Activated CD8-positive, alpha-beta memory T cell treated with anti-CD3 and anti-CD28 coated beads, Interleukin-2, amount 50 U/mL, for 4 hours (primary cell): ENCODE results near the gene BLVRB.
A peak's percentile ranks its signal among the peaks of the same experiment; 100 is the strongest.
"Not testable (repeated sequence)": the region's sequence is repeated elsewhere in the genome, so short reads cannot be mapped to it uniquely, and the experiment has no call there.

Experiments used
- DNase-seq: peaks from one replicate; pipeline ENCODE4 v3.0.0-alpha.2; 2020

The BLVRB gene

DNA sequence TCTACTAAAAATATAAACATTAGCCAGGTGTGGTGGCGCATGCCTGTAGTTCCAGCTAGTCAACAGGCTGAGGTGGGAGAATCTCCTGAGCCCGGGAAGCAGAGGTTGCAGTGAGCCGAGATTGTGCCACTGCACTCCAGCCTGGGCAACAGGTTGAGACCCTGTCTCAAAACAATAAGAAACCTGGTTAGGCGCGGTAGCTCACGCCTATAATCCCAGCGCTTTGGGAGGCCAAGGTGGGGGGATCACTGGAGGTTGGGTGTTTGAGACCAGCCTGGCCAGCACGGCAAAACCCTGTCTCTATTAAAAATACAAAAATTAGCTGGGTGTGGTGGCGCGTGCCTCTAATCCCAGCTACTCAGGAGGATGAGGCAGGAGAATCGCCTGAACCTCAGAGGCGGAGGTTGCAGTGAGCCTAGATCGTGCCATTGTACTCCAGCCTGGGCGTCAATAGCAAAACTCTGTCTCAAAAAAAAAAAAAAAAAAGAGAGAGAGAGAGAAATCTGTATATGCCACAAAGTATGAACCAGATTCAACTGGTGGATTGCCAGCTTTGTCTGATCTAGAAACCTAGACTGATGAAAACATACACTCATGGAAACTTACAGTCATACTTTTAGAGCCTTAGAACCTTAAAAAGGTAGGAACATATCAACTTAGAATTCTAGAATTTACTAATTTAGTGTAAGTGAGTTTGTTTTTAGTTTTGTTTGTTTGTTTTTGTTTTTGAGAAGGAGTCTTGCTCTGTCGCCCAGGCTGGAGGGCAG is 10.5 kb upstream of the BLVRB start:
- DNase-seq: not testable (repeated sequence)

DNA sequence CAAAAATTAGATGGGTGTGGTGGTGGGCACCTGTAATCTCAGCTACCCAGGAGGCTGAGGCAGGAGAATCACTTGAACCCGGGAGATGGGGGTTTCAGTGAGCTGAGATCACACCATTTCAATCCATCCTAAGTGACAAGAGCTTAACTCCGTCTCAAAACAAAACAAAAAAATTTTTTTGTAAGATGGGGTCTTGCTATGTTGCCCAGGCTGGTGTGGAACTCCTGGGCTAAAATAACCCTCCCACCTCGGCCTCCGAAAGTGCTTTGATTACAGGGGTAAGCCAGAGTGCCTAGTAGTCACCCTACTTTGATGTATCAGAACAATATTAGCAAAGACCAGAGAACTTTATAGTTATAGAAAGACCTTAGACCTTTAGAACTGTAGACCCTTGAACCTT is 9.2 kb upstream of the BLVRB start:
- DNase-seq: no peak

DNA sequence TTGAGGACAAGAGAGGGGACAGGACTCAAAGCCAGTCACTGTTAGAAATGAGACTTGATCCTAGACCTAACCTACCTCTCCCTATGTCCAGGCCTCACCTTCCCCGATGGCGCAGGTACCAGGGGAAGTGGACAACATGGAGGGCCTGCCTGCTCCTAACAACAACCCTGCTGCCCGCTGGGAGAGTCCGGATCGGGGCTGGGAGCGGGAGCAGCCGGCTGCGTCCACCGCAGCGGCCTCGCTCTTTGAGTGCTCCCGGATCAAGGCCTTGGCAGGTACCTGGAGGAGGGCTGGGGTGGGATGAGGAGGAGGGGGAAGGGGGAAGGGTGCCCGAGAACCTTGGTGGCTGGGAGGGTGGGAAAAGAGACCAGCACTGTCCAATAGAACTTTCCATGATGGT is 7.0 kb upstream of the BLVRB start:
- no peak for DNase-seq

DNA sequence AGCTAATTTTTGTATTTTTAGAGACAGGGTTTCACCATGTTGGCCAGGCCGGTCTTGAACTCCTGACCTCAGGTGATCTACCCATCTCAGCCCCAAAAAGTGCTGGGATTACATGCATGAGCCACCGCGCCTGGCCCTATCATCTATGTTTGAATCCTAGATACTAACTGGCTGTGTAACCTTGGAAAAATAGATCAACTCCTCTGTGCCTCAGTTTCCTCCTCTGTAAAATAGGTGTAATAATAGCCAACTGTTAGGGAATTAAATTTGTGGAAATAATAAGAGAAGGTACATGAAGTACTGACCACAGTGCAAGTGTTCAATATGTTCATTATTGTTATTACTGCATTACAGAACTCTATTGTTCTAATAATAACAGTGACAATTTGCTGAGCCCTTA is 5.6 kb upstream of the BLVRB start:
- DNase-seq: no peak

DNA sequence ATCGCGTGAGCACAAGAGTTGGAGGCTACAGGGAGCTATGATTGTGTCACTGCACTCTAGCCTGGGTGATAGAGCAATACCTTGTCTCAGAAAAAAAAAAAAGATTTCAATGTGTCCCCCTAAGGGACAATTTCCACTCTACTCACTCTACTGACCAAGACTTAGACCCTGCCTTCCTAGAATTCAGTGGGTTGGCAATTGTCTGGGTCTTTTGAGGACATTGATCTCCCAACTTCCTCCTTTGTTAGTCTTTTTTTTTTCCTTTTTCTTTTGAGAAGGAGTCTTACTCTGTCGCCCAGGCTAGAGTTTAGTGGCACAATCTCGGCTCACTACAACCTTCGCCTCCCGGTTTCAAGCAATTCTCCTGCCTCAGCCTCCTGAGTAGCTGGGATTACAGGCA is 3.5 kb upstream of the BLVRB start:
- DNase-seq: no peak

DNA sequence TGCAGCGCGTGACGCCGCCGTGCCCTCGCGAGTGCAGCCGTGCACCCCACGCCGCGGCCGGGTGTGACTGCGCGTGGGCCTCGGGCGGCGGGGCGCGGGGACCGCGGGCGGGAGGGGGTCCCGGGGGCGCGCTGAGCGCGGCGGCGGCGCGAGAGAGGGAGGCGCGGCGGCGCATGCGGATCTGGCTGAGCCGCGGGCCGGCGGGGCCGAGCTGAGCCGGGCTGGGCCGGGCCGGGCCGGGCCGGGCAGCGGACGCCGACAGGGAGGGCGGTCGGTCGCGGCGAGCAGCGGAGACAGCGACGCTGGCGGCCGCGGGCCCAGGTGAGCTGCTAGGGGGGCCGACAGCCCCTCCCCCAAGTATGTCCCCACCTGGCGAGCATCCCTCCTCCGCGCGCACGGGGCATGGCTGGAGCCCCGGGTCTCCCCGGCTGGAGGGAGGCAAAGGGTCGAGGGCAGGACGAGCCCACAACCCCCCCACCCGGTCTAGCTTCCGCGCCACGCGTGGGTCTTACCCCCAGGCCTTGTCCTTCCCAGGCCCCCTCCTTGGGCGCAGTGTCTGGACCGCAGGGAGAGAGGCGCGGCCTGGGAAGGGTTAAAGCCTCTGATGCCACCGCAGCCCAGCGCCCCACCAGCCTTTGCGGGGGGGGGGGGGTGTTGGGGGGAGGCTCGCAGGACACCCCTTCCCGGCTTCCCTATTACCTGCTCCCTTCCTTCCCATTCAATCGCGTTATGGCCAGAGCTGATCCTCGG is 1.6 kb upstream of the BLVRB start, which contains the start of gene SPTBN4:
TSS of gene SPTBN4 (plus strand) at position 17 of the 750 bp plus-strand sequence. CDS start 5,621 bp downstream, outside the sequence.
- peak; percentile 32 for DNase-seq

DNA sequence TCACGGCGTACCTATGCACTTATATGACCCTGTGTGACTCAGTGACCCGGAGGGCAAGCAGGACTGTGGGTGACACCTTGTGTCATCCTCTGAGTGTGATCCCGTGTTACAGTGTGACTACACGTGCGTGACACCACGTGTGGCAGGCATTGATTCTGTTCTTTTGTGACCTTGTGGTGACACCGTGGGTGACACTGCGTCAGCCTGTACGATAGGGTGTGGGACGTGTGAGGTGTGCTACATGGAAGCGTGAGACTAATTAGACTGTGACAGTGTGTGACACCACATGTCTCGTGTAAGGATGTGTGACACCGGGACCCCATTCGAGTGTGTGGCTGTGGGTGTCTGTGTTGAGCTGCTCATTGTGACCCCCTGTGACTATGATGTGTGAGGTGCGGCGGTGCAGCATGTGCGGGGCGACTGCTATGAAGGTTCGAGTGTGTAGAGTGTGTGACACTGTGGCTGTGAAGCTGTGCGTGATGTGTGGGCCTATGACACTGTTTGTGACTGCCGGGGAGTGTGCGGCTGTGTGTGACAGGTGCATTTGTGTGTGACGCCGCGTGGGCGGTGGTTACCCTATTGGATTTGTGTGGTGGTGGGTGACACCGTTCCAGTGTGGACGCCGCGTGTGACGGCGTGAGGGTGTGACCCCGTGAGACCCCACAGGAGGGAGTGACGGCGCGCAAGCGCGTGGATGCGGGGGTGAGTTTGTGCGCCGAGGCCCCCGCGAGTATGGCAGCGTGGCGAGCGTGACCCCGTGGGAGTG is 857 bp upstream of the BLVRB start:
- DNase-seq: peak; percentile 75

DNA sequence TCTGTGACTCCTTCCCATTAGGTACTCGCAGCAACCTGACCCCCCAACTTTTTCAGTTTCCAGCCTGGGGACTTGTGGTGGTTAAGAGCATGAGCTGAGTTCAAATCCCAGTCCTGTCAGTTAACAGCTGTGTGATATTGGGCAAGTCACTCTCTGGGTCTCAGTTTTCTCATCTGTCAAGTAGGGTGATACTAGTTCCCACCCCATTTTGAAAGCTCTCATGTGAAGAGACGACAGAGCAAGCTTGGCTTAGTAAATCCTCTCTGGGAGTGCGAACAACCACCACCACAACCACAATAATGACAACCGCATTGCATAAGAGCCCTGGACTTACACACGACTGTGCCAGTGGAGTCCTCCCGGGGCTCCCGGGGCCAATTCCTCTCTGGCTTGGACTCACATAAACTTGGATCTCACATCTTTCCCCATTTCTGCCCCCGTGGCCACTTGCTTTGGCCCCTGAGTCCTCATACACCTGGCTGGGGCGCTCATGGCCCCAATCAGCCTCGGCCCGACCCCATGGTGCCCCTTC is 454 bp downstream of the BLVRB start:
- no peak for DNase-seq

DNA sequence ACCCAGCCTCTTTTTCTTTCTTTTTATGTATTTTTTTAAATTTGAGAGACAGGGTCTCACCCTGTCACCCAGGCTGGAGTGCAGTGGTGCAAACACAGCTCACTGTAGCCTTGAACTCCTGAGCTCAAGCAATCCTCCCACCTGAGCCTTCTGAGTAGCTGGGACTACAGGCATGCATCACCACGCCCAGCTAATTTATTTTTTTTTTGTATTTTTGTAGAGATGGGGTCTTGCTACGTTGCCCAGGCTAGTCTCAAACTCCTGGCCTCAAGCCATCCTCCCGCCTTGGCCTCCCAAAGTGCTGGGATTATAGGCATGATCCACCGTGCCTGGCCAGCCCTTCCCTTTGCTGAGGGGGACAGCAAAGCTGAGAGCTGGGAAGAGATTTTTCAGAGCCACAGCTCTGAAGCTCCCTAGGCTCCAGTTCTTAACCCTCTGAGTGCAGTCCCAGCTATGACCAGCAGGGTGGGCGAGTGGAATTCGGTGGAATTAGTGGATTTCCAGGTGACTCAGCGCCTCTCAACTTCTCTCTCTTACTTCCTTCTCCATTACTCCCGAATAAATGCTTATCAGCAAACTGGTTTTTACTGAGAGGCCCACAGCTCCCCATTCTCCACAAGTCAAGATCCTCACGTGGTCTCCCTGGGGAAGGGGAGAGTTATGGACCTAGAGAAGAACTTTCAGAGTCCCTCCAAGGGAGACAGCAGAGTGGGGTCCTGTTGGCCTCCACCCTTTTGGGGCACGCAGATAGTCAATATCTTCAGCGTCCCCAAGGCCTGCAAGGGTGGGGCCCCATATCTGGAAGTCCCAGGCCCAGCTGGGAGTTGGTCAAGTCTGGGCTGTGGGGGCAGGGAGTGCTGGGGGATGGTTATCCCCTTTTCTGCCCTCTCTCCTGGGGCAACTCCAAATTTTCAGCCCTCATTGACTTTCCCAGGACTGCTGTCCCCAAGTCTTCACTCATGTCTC is 1.2 kb downstream of the BLVRB start:
- peak; percentile 76 for DNase-seq

DNA sequence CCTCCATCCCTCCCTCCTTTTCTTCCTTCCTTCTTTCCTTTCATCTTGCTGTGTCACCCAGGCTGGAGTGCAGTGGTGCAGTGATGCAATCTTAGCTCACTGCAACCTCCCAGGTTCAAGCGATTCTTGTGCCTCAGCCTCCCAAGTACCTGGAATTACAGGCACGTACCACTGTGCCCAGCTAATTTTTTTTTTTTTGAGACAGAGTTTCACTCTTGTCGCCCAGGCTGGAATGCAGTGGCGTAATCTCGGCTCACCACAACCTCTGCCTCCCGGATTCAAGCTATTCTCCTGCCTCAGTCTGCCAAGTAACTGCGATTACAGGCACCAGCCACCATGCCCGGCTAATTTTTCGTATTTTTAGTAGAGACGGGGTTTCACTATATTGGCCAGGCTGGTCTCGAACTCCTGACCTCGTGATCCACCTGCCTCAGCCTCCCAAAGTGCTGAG is 1.9 kb downstream of the BLVRB start:
- not testable (repeated sequence) for DNase-seq

DNA sequence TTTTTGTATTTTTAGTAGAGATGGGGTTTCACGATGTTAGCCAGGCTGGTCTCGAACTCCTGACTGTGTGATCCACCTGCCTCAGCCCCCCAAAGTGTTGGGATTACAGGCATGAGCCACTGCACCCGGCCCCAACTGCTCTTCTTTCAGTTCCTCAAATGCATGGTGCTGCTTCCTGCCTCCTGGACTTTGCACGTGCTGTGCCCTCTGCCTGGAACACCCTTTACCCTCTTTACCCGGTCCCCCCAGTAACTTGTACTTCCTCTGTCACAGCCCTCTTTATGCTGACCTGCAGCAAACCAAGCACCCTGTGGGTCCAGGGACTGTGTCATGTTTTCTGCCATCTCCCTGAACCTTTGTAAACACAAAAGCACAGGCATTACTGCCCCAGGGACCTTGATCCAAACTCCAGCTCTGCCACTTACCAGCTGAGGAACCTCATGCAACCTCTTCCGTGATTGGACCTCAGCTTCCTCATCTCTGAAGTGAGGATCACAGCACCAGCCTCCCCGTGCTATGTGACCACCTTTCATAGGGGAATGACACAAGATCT is 3.8 kb downstream of the BLVRB start:
- no peak for DNase-seq

DNA sequence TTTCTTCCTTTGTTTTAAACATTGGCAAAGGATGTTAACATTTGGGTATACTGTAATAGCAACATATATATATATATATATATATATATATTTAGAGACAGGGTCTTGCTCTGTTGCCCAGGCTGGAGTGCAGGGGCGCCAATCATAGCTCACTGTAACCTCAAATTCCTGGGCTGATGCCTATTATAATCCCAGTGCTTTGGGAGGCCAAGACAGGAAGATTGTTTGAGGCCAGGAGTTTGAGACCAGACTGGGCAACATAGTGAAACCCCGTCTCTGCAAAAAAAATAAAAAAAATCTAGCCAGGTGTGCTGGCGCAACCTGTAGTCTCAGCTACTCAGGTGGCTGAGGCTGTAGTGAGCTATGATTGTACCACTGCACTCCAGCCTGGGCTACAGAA is 5.4 kb downstream of the BLVRB start:
- no peak for DNase-seq

DNA sequence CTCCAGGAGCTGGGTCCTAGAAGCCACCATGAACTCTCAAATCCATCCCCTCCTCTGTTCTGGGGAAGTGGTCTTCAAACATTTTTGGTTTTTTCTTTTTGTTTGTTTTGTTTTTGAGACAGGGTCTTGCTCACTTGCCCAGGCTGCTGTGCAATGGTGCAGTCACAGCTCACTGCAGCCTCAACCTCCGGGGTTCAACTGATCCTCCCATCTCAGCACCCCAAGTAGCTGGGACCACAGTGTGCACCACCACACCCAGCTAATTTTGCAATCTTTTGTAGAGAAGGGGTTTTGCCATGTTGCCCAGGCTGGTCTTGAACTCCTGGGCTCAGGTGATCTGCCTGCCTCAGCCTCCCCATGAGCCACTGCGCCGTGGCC is 7.0 kb downstream of the BLVRB start:
- DNase-seq: no peak

DNA sequence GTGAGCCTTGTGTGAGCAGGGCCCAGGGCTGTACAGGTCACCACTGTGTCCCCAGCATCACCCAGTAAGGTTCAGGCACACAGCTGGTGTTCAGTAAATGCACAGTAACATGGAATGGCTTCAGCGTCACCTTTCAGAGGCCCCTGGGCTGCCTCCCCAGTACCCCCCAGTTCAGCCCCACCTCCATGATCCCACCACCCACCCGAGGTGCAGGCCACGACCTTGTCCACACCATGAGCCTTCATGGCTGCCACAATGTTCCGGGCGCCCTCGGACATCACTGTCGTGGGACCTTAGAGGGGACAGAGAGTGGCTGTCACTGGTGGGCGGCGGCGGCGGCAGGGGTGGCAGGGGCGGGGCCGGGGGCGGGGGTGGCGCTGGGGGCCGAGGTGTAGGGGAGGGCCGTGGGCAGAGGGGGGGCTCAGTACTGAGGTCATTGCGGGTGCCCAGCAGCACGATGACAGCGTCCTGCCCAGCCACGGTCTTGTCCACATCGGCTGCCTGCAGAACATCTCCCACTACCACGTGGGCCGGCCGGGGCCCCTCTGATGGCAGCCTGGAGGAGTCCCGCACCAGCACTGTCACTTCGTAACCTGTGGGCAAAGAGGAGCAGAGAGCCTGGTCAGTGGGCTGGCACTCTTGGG is 7.5 kb downstream of the BLVRB start:
- no peak for DNase-seq

DNA sequence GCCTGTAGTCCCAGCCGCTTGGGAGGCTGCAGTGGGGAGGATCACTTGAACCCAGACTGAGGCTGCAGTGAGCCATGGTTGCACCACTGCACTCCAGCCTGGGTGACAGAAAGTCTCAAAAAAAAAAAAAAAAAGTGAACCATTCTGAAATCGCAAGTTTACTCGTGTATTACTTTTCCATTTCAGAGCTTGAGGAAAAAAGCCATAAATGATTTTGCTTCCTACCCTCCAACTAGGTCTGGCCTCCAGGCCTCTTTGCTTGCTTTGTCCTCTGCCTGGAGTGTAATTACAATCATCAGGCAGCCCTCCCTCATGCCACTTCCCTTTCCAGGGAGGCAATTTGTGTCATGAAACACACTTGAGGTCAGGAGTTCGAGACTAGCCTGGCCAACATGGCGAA is 8.5 kb downstream of the BLVRB start:
- no peak for DNase-seq

DNA sequence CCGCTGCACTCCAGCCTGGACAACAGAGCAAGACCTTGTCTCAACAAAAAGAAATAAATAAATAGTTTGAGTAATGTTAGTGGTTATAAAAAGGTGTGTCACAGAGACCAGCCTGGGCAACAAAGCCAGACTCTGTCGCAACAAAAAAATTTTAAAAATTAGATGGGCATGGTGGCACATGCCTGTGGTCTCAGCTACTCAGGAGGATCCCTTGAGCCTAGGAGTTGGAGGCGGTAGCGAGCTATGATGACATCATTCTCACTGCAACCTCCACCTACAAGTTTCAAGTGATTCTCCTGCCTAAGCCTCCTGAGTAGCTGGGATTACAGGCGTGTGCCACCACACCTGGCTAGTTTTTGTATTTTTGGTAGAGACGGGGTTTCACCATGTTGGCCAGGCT is 11.6 kb downstream of the BLVRB start:
- DNase-seq: not testable (repeated sequence)

DNA sequence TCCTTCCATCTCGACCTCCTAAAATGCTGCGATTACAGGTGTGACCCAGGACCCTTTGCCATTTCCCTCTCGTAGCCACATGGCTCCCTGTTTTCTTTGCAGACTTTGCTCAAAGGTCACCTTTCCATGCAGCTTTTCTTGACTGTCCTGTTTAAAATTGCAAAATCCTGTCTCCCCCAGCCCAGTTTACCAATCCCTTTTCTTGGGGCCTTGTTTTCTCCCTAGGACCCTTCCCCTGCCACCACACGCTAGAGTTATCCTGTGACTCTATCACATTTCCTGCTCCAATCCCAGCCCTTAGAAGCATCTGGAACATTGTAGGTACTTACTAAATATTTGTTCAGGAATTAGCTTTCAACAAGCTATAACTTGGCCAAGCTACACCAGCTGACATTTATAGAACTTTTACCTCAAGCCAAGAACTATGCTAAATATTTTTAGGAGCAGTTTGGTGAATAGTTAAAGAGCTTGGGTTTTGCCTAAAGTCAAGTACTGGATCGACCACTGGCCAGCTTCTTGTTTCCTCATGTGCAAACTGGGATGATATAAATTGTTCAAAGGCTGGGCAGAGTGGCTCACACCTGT is 12.3 kb downstream of the BLVRB start:
- no peak for DNase-seq

DNA sequence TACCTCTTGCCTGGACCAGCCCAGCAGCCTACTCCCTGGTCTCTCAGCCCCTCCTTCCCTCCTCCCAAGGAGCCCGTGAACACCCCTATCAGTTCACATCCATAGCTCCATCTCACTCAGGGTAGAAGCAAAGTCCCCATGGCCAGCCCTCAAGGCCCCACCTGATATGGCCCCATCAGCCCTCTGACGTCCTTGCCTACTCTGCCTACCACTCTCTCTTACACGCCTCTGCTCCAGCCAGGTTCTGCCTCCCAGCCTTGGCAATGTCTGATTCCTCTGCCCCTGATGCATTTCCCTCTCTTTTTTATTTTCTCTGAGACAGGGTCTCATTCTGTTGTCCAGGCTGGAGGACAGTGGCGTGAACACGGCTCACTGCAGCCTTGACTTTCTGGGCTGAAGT is 13.5 kb downstream of the BLVRB start:
- no peak for DNase-seq

DNA sequence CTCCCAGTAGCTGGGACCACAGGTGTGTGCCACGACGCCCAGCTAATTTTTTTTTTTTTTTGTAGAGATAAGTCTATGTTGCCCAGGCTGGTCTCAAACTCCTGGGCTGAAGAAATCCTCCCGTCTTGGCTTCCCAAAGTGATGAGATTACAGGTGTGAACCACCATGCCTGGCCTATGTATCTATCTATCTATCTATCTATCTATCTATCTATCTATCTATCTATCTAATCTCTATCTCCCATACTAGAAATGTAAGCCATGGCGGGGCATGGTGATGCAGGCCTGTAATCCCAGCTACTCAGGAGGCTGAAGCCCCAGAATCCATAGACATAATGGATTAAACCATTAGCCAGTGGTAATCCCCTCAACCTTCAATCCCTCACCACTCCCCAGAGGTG is 14.9 kb downstream of the BLVRB start:
- DNase-seq: no peak

DNA sequence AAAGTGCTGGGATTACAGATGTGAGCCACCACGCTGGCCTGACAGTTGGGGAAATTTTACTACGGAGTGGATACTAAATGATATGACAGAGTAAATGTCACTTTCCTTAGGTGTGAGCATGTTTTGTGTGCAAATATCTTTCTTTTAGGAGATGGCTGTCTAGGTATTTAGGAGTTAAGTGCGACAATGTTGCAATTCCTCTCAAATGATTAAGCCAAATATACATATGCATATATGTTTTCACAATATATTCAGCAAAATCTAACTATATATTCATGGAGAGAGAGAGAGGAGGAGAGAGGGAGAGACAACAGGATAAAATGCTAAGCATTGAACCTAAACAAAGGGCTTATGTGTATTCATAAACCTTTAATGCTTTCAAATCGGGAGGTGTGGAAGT is 16.0 kb downstream of the BLVRB start:
- DNase-seq: no peak

DNA sequence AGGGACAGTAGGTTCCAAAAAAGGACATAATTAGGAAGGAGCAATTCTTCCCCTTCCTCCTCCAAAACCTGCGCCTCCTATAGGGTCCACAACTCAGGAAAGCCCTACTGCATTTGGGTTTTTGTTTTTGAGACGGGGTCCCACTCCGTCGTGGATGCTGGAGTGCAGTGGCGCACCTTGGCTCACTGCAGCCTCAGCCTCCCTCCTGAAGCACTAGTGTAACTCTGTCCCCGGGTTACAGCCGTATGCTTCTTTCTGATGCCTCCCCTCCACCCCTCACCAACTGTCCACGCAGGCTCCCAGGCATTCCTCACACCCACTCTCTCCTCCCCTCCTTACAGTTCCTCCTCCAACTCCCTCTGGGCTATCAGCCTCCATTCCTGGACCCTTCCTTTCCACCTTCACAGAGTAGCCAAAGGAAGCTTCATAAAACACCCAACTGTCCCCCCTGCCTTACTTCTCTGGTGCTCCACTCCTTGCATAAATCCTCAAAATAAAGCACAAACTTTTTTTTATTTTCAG is 19.2 kb downstream of the BLVRB start:
- DNase-seq: no peak
